ENCODE measurements around the gene MAP1LC3C. TPM values are rescaled to one million over a fixed set of nuclear protein-coding genes. Genes with fewer than 3 reads are reported as not detected.
A peak's percentile ranks its signal among the peaks of the same experiment; 100 is the strongest.

The MAP1LC3C gene
- total RNA-seq (2014; rRNA removed; shearing (Covaris generic)), result 0.76 and 1.3 TPM in 2 replicates

DNA sequence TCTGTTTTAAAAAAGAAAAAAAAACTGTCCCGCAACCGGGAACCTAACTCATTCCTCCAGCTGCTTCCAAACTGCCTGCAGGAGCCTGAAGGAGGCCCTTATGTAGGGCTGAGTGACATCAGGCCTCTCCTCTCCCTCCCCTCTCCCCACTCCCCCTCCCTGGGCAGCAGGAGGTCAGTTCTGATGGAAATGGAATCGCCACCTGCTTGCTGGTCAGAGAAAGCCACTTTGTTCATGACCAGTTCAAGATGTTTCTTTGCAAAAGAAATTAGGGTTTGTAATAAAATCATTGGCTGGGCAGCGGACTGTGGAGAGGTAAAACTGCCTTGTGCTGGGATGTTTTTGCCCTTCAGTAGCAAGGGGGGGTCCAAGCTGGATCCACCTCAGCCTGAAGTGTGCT lies at the start of gene MAP1LC3C:
Gene MAP1LC3C (minus strand): TSS at position 73 of the 400 bp plus-strand sequence. CDS start 90 bp downstream, outside the sequence.
- Histone ChIP-seq H3K36me3 (replicated peaks; ENCODE audit: control insufficient read depth, insufficient read depth, low read length) (no peaks in the 10 kb centered on the region), H3K27me3 (ENCODE audit: control insufficient read depth, insufficient read depth, low read length) (peaks cover 2% of the 10 kb centered on the region; the same call in 1 of the 2 replicates), H3K4me3 (ENCODE audit: insufficient read depth, low read depth, low read length) (peak within 1 kb of the TSS; percentile 49)
- DNase-seq, result peak; percentile 43

DNA sequence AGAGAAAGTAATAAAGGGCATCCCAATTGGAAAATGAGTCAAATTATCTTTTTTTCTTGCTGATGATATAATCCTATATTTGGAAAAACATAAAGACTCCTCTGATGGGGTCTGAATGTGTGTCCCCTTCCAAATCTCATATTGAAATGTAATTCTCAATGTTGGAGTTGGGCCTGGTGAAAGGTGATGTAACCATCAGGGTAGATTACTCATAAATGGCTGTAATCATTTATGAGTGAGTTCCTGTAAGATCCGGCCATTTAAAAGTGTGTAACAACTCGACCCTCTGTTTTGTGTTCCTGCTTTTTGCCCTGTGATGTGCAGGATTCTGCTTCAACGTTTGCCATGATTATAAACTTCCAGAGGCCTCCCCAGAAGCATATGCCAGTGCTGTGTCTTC lies 44.3 kb upstream of the MAP1LC3C start:
- DNase-seq, result no peak
- no peak overlapping the region for H3K4me3 ChIP-seq (ENCODE audit: insufficient read depth, low read depth, low read length)
- no peaks in the 10 kb centered on the region for H3K36me3 ChIP-seq (replicated peaks; ENCODE audit: control insufficient read depth, insufficient read depth, low read length)
- H3K27me3 ChIP-seq (ENCODE audit: control insufficient read depth, insufficient read depth, low read length), result no peaks in the 10 kb centered on the region

DNA sequence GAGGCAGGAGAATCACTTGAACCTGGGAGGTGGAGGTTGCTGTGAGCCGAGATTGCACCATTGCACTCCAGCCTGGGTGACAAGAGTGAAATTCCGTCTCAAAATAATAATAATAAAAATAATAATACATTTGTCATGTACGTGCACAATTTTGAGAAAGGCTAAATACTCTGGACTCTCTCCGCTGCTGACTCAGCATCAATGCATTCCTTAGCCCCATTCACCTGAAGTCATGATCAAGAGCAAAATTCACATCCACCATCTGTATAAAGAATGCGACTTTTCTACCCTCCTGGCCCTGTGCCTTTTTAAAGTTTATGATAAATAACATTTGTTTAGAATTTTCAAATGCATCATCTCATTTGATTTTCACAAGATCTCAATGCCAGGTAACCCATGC lies 35.5 kb upstream of the MAP1LC3C start:
- H3K36me3 ChIP-seq (replicated peaks; ENCODE audit: control insufficient read depth, insufficient read depth, low read length), result no peaks in the 10 kb centered on the region

DNA sequence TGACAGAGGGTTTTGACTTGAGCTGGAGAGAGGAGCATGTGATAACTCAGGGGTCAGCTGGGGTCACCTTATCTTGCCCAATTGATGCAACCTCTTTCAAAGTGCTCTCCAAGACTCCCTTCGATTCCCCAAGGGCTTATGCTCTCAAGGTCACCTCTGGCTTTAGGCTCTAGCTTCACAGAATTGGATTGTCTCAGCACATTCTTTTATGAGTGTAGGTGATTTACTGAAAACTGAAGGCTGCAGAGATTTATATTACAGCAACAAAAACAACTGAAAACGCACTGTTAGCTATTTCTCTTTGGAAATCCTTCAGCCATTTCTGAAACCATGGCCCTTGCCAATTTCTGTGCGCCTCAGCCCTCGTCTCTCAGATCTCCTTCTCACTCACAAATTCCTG lies 34.5 kb upstream of the MAP1LC3C start:
- DNase-seq, result no peak
- H3K27me3 ChIP-seq (ENCODE audit: control insufficient read depth, insufficient read depth, low read length), result no peaks in the 10 kb centered on the region
- no peaks in the 10 kb centered on the region for H3K36me3 ChIP-seq (replicated peaks; ENCODE audit: control insufficient read depth, insufficient read depth, low read length)
- no peak overlapping the region for H3K4me3 ChIP-seq (ENCODE audit: insufficient read depth, low read depth, low read length)

More for the DNA sequence above, 35.5 kb upstream of the MAP1LC3C start:
- no peak for DNase-seq
- no peak overlapping the region for H3K4me3 ChIP-seq (ENCODE audit: insufficient read depth, low read depth, low read length)
- no peaks in the 10 kb centered on the region for H3K27me3 ChIP-seq (ENCODE audit: control insufficient read depth, insufficient read depth, low read length)

DNA sequence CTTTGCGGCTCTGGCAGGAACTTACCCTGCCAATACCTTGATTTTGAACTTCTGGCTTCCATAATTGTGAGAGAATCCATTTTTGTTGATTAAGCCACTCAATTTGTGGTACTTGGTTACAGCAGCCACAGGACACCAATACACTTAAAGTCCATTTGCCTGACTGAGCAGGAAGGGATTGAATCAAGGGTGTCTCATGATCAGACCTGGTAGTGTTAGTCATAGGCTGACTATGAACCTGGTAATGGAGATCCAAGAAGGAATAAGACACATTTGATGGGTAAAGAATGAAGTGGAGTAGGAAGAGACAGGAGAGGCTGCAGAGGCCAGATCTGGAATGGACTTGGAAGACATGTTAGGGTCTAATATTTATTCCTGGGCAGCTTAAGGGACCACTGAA lies 31.2 kb upstream of the MAP1LC3C start:
- H3K36me3 ChIP-seq (replicated peaks; ENCODE audit: control insufficient read depth, insufficient read depth, low read length), result no peaks in the 10 kb centered on the region
- DNase-seq, result no peak
- no peak overlapping the region for H3K4me3 ChIP-seq (ENCODE audit: insufficient read depth, low read depth, low read length)
- H3K27me3 ChIP-seq (ENCODE audit: control insufficient read depth, insufficient read depth, low read length), result no peaks in the 10 kb centered on the region

DNA sequence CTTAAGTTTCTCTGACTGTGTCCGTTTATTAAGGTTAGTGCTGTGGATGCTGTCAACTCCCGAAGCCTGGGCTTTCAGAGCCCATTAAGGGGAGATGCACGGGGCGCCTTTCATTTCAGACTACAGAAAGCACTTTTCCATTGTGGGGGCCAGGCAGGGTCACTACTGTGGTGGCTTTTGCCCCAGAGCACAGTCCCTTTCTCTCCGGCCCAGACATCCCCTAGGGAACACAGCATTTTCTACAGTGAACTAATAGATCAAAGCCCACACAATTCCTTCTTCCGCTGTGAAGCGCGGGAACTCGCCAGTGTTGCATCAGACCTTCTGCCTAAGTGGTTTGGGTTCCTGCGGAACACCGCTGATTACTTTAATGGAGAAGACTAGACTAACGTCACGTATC lies 26.8 kb upstream of the MAP1LC3C start:
- H3K27me3 ChIP-seq (ENCODE audit: control insufficient read depth, insufficient read depth, low read length), result no peaks in the 10 kb centered on the region
- no peaks in the 10 kb centered on the region for H3K36me3 ChIP-seq (replicated peaks; ENCODE audit: control insufficient read depth, insufficient read depth, low read length)
- DNase-seq, result no peak
- no peak overlapping the region for H3K4me3 ChIP-seq (ENCODE audit: insufficient read depth, low read depth, low read length)

DNA sequence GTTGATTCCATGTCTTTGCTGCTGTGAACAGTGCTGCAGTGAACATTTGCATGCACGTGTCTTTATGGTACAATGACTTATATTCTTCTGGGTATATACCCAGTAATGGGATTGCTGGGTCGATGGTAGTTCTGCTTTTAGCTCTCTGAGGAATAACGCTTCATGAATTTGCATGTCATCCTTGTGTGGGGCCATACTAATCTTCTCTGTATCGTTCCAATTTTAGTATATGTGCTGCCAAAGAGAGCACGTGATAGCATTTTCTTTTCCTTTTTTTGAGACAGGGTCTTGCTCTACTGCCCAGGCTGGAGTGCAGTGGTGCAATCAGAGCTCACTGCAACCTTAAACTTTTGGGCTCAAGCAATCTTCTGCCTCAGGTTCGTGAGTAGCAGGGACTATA lies 24.9 kb upstream of the MAP1LC3C start:
- Histone ChIP-seq H3K4me3 (ENCODE audit: insufficient read depth, low read depth, low read length) (no peak overlapping the region), H3K27me3 (ENCODE audit: control insufficient read depth, insufficient read depth, low read length) (no peaks in the 10 kb centered on the region), H3K36me3 (replicated peaks; ENCODE audit: control insufficient read depth, insufficient read depth, low read length) (no peaks in the 10 kb centered on the region)
- no peak for DNase-seq

DNA sequence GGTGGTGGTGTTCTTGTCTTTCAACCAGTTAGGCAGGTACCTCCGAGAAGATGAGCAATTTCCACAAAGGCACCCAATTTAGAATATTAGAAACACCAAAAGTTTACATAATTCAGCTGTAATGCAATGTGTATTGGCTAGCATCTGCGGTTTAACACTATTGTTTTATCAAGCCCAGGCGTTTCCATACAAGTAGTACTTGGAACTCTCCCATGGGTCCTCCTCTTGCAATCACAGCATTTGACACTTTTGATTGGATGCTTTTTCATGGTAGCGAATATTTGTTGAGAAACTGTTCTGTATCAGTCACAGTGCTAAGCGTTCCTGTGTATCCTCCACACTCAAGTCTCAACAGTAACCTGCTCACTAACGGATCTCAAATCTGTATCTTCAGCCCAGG lies 20.1 kb upstream of the MAP1LC3C start:
- Histone ChIP-seq H3K4me3 (ENCODE audit: insufficient read depth, low read depth, low read length) (no peak overlapping the region), H3K27me3 (ENCODE audit: control insufficient read depth, insufficient read depth, low read length) (no peaks in the 10 kb centered on the region), H3K36me3 (replicated peaks; ENCODE audit: control insufficient read depth, insufficient read depth, low read length) (no peaks in the 10 kb centered on the region)
- no peak for DNase-seq

DNA sequence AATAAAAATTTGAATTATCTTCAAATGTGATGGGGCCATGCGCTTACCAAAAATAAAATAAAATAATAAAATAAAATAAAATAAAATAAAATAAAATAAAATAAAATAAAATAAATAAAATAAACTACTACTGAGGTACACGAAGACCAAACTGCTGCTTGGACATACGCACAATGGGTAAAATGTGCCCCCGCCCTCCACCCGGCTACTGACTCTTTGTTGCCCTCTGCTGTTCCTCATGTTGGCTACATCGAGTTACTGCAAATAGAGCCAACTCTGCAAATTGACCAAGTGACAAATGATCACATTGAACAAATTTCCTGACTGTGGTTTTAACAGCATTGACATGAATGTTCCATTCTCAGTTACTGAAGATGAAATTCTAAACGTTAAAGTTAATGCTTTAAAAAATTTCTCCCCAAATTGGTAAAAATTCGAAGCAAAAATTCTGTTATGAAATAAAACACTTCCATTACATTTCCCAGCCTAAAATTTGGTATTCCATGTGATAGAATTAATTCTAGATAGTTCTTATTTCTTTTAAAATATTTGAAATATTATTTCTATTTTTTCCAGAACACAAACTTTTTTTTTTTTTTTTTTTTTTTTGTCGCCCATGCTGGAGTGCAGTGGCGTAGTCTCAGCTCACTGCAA lies 18.8 kb upstream of the MAP1LC3C start:
- Histone ChIP-seq H3K36me3 (replicated peaks; ENCODE audit: control insufficient read depth, insufficient read depth, low read length) (no peaks in the 10 kb centered on the region), H3K4me3 (ENCODE audit: insufficient read depth, low read depth, low read length) (no peak overlapping the region), H3K27me3 (ENCODE audit: control insufficient read depth, insufficient read depth, low read length) (no peaks in the 10 kb centered on the region)
- peak; percentile 80 for DNase-seq

DNA sequence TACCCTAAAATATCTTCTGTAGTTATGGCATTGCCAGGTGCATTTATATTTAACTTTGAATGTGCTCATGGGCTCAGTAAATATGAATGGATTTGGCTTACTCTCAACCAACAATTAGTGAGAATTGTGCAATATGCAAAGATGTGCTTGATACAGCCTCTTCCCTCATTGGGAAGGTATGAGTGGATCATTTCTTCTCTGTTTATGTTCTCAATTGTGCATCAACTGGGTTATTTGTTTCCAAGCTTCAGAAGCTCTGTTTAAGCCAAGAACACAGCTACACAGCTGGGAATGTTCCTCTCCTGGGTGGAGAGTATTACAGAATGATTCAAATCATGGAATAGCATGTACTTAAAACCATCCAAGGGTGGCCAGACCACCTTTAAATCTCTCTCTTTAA lies 17.6 kb upstream of the MAP1LC3C start:
- no peaks in the 10 kb centered on the region for H3K36me3 ChIP-seq (replicated peaks; ENCODE audit: control insufficient read depth, insufficient read depth, low read length)
- no peaks in the 10 kb centered on the region for H3K27me3 ChIP-seq (ENCODE audit: control insufficient read depth, insufficient read depth, low read length)
- H3K4me3 ChIP-seq (ENCODE audit: insufficient read depth, low read depth, low read length), result no peak overlapping the region
- DNase-seq, result no peak

DNA sequence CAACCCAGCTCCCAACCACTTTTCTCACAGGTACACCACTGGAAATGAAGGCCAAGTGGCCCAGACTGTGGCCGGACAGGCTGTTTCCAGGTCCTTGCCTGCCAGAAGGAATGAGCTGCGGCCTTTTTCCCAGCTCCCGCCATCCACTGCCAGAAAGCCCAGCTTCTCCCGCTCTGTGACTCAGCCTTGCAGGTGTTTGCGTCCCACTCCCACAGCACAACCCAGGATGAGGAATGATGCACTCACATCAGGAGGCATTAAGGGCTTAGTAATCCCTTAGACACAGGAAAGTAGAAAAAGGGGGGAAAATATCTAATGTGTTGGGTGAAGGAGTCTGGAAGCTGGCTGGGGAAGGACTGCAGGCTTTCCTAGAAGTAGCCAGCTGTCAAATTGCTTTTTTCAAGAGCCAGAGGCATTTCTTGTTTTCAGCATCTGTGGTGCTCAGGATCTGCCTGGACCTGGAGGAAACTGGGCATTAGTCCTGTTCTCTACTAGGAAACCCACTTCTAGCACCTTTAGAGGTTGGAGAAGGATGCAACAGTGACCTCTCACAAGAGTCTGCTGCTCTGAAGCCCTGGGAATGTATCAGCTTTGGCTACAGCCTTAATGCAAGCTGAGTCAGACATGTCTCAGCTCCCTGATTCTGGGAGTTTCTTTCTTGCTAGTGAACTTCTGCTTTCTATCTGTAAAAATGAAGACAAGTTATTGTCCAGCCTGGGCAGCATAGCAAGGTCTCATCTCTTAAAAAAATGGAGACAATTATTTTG lies 13.2 kb upstream of the MAP1LC3C start:
- no peak overlapping the region for H3K4me3 ChIP-seq (ENCODE audit: insufficient read depth, low read depth, low read length)
- no peak for DNase-seq
- H3K36me3 ChIP-seq (replicated peaks; ENCODE audit: control insufficient read depth, insufficient read depth, low read length), result no peaks in the 10 kb centered on the region
- H3K27me3 ChIP-seq (ENCODE audit: control insufficient read depth, insufficient read depth, low read length), result no peaks in the 10 kb centered on the region

DNA sequence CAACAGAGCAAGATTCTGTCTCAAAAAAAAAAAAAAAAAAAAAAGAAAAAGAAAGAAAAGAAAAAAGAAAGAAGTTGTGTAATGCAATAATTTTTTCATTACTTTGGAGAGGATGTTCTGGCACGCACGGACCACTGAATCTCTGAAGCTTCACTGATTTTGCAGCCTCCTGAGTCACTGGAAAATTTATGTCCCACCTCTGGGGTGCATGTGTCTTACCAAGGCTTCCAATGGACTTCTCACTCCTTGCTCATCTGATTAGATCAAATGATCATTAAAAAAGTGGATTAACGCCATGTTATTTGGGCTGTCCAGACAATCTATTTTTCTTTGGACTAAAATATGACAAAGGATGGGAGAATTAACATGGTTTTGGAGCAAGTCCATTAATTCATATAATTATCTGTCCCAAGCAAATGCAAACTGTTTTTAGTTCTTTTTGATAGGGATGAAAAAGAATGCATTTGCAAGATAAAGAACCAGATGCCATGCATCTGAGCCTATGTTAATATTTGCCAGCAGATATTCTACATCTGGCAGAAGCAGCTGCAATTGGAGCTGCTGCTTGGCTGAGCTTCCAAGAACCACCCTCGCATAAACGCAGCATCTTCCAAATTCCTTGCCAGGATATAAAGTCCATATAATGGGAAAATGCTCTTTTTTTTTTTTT lies 10.1 kb upstream of the MAP1LC3C start:
- H3K36me3 ChIP-seq (replicated peaks; ENCODE audit: control insufficient read depth, insufficient read depth, low read length), result no peaks in the 10 kb centered on the region
- H3K4me3 ChIP-seq (ENCODE audit: insufficient read depth, low read depth, low read length), result no peak overlapping the region
- no peak for DNase-seq
- no peaks in the 10 kb centered on the region for H3K27me3 ChIP-seq (ENCODE audit: control insufficient read depth, insufficient read depth, low read length)

DNA sequence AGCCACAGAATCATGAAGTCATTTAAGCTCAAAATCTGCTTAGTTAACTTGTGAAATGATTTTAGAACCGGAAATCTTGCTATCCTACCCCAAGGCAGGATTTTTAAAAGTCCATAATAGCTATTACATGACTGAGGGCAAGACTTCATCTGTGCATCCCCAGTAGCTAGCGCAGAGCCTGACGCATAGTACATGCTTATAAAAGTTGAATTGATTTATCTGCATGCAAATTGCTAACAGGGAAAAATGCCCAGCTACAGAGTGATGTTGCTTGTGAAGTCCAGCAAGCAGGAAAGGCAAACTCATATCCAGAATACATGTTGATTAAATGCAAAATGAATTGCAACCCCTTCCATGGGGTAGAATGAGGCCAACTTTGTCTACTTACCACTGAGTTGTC lies 8.1 kb upstream of the MAP1LC3C start:
- Histone ChIP-seq H3K27me3 (ENCODE audit: control insufficient read depth, insufficient read depth, low read length) (no peaks in the 10 kb centered on the region), H3K4me3 (ENCODE audit: insufficient read depth, low read depth, low read length) (no peak overlapping the region), H3K36me3 (replicated peaks; ENCODE audit: control insufficient read depth, insufficient read depth, low read length) (no peaks in the 10 kb centered on the region)
- DNase-seq, result no peak

DNA sequence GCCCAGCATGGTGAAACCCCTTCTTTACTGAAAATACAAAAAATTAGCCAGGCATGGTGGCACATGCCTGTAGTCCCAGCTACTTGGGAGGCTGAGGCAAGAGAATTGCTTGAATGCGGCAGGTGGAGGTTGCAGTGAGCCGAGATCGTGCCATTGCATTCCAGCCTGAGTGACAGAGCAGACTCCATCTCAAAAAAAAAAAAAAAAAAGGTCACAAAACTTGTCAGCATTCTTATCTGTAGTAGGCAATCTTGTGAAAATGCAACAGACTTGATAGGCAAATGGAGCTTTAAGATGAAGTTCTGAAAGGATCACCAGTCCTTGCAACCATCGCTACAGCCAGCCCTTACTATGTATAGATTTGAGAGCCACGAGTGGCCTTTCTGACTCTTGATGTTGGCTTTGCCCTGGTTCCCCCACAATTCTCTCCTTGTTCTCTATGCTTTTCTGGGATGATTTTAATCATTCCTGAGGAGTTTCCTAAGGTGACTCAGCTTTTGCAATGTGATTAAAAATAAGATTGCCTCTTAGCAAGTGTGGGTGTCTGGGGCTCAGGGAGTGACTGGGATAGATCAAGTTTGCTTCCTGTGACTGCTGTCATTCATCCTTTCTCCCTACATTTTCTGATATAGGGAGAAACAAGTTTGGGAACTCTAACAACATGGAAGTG lies 7.1 kb upstream of the MAP1LC3C start:
- H3K27me3 ChIP-seq (ENCODE audit: control insufficient read depth, insufficient read depth, low read length), result no peaks in the 10 kb centered on the region
- no peak for DNase-seq

More for the DNA sequence above, 7.1 kb upstream of the MAP1LC3C start:
- no peaks in the 10 kb centered on the region for H3K36me3 ChIP-seq (replicated peaks; ENCODE audit: control insufficient read depth, insufficient read depth, low read length)
- no peak overlapping the region for H3K4me3 ChIP-seq (ENCODE audit: insufficient read depth, low read depth, low read length)

Data from H7 (cell line).